Activated CD8-positive, alpha-beta memory T cell treated with anti-CD3 and anti-CD28 coated beads, Interleukin-2, amount 50 U/mL, for 48 hours (primary cell): ENCODE data around the gene OBI1.

ENCODE experiments used
- DNase-seq: peaks from one replicate; pipeline ENCODE4 v3.0.0-alpha.2; 2020

OBI1 gene

GRCh38 chr13:78572459-78572858 lies 86.5 kb downstream of the OBI1 start:
- no peak for DNase-seq

GRCh38 chr13:78569029-78569428 lies 89.9 kb downstream of the OBI1 start:
- DNase-seq: no peak

- no peak for DNase-seq
Observed at GRCh38 chr13:78566631-78567030, 92.3 kb downstream of the OBI1 start.
